Right lobe of liver (tissue), 6 donors: ENCODE data around the gene LRIT2. TPM values are rescaled to one million over a fixed set of nuclear protein-coding genes. Genes with fewer than 3 reads are reported as not detected.

ENCODE experiments used
- ATAC-seq, 4 donors: fragments of 200-7000 bp; cut with Tn5 transposase; one replicate each; pipeline ENCODE4 v1.9.1; 2020; ENCODE audit warnings: mild to moderate bottlenecking in 4 of 4, moderate library complexity in 4 of 4
- DNase-seq, 3 donors: peaks; one replicate each; pipeline ENCODE4 v3.0.0-alpha.2; 2020
- H3K27ac ChIP-seq, 3 donors: fragments of 200-600 bp; one replicate each; pipeline ENCODE4 v1.8.0; 2022
- H3K27me3 ChIP-seq, 2 donors: fragments of 200-600 bp; one replicate each; pipeline ENCODE4 v1.8.0; 2022
- H3K36me3 ChIP-seq, 4 donors: fragments of 200-600 bp; sonication (generic) in 1 of 4; one replicate each; pipeline versions ENCODE4 v1.5.1 to v1.8.0; 2017 to 2022; ENCODE audit warnings: control low read depth in 1 of 4
- H3K4me1 ChIP-seq, 4 donors: fragments of 200-600 bp; sonication (generic) in 1 of 4; one replicate each; pipeline versions ENCODE4 v1.5.1 to v1.8.0; 2017 to 2022; ENCODE audit warnings: control low read depth in 1 of 4
- H3K4me3 ChIP-seq, 3 donors: fragments of 200-600 bp; one replicate each; pipeline ENCODE4 v1.8.0; 2022
- H3K9me3 ChIP-seq, 4 donors: fragments of 200-600 bp; sonication (generic) in 1 of 4; one replicate each; pipeline versions ENCODE4 v1.5.1 to v1.8.0; 2017 to 2022; ENCODE audit warnings: control low read depth in 1 of 4
- CTCF ChIP-seq, 4 donors: fragments of 200-600 bp in 3 of 4; fragments of 450-650 bp in 1 of 4; IDR thresholded peaks; one replicate each; pipeline versions ENCODE4 v1.5.1 to v1.8.0; 2016 to 2022; ENCODE audit warnings: antibody characterized with exemption in 4 of 4, mild to moderate bottlenecking in 2 of 4
- POLR2A ChIP-seq: fragments of 450-650 bp; IDR thresholded peaks from one replicate; pipeline ENCODE4 v1.6.1; 2017; ENCODE audit warnings: antibody characterized with exemption, mild to moderate bottlenecking
- WGBS: methylation state at CpG from one replicate; pipeline ENCODE4 v1.1.6; 2018; ENCODE audit warnings: low coverage, low lambda C conversion rate; ENCODE audit not compliant: insufficient coverage; ENCODE audit errors: missing lambda C conversion rate; 5-methylcytosine and 5-hydroxymethylcytosine counted together
- intact Hi-C, 2 donors: fragments of 100-400 bp; cut with DNase I; formaldehyde crosslinking; loops; one replicate each; pipeline versions ENCODE4 v1.11.2 to v1.14.1; 2022
- total RNA-seq, 6 experiments: library from RNA; depleted of rRNA in 2 of 6; stranded (reverse); fragments of >200 nt in 2 of 6; fragmentation: NEBNext Ultra II Directional in 3 of 6; extraction: Animal tissue kit (Norgen Biotek cat#: 25700) in 3 of 6; gene quantifications; one replicate each; pipeline versions ENCODE4 v1.1.0 to v1.2.4, GENCODE V29; 2016 to 2023
- donor health status: DM: no; HTN: yes; CAD: no.
- donor health status: DM: no; HTN: no; CAD: no.
- donor health status: DM: no; HTN: no; CAD: no.
- donor health status: DM: no; HTN: yes; CAD: no.
- donor health status: DM: no; HTN: yes; CAD: no.

LRIT2 gene
- total RNA-seq, 6 experiments from 2014 or later: not detected

- WGBS: 33% methylated on average over 3 of the region's 6 CpGs
- no peak for DNase-seq
These were observed 824 bp downstream of the LRIT2 start for GRCh38 chr10:84224411-84225028.

GRCh38 chr10:84221916-84222315, 3.4 kb downstream of the LRIT2 start:
- Histone ChIP-seq H3K4me3 (no peak overlapping the region), H3K4me1 (no peaks in the 10 kb centered on the region), H3K27me3 (no peaks in the 10 kb centered on the region), H3K9me3 (no peaks in the 10 kb centered on the region), H3K27ac (no peak overlapping the region), H3K36me3 (no peaks in the 10 kb centered on the region)
- intact Hi-C loops: no loop called here
- WGBS: 77% methylated on average over 5 of the region's 8 CpGs
- DNase-seq (no peak), ATAC-seq (peak in 1 of 4 donors; percentile 31)
- TF ChIP-seq CTCF (IDR thresholded peaks at IDR 0.05) (no peak), POLR2A (no peak)

More at GRCh38 chr10:84224411-84225028, 824 bp downstream of the LRIT2 start:
- H3K4me1 ChIP-seq: no peaks in the 10 kb centered on the region
- no peaks in the 10 kb centered on the region for H3K27me3 ChIP-seq
- no peak overlapping the region for H3K27ac ChIP-seq
- no peaks in the 10 kb centered on the region for H3K9me3 ChIP-seq
- TF ChIP-seq POLR2A (no peak), CTCF (IDR thresholded peaks at IDR 0.05) (no peak)
- no peak for ATAC-seq
- intact Hi-C loops: no loop called here
- no peak overlapping the region for H3K4me3 ChIP-seq
- H3K36me3 ChIP-seq: no peaks in the 10 kb centered on the region

- 78% methylated on average over 3 of the region's 4 CpGs for WGBS
- no peak for ATAC-seq
- DNase-seq: no peak
- no peaks in the 10 kb centered on the region for H3K27me3 ChIP-seq
- no peak for TF ChIP-seq POLR2A
- TF ChIP-seq CTCF (IDR thresholded peaks at IDR 0.05): no peak
- no peak overlapping the region for H3K27ac ChIP-seq
- H3K36me3 ChIP-seq: no peaks in the 10 kb centered on the region
- H3K4me1 ChIP-seq: no peaks in the 10 kb centered on the region
- H3K9me3 ChIP-seq: no peaks in the 10 kb centered on the region
- H3K4me3 ChIP-seq: no peak overlapping the region
- intact Hi-C loops: no loop called here
These were observed 7.6 kb downstream of the LRIT2 start for GRCh38 chr10:84217746-84218145.

- H3K9me3 ChIP-seq: no peaks in the 10 kb centered on the region
- H3K4me3 ChIP-seq: no peak overlapping the region
- intact Hi-C loops: no loop called here
- no peaks in the 10 kb centered on the region for H3K36me3 ChIP-seq
- no peaks in the 10 kb centered on the region for H3K27me3 ChIP-seq
- ATAC-seq: no peak
- H3K4me1 ChIP-seq: no peaks in the 10 kb centered on the region
- no peak overlapping the region for H3K27ac ChIP-seq
- TF ChIP-seq POLR2A (no peak), CTCF (IDR thresholded peaks at IDR 0.05) (no peak)
- no peak for DNase-seq
- WGBS: 58% methylated on average over 3 of the region's 9 CpGs
These were observed 8.5 kb downstream of the LRIT2 start for GRCh38 chr10:84216834-84217233.
